ENCODE data around the gene CACNB3.
"Not testable (repeated sequence)": the region's sequence is repeated elsewhere in the genome, so short reads cannot be mapped to it uniquely, and the experiment has no call there.

Gene CACNB3

DNA sequence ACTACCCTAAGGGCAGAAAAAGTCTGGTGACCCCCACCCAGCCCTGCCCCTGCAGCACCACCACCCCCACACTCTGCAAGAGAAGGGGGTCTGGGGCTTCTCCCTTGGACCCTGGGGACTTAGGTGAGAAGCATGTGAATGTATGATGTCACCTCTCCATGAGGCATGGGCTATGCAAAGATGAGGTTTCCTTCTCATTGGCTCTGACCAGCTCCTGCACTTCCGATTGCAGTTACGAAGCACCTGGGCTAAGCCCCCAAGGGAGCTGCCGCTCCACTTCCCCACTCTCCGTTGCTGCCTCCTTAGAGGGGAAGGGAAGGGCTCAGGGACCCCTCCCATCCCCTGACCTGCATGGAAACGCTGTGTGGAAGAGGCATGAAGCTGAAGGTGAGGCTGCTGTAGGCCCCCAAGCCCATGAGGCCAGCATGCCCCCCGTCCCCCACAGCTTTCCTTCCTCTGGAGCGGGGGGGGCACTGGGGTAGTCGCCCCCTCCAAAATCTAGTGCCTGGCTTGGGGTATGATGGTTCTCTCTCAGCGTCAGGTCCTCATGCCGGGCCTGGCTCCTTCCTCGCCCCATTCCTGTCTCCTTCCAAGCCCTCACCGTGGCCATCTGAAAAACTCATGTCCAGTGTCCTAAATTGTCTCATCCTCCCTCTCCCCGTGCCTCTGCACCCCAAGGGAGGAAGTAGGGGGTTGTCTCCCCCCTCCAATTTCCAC, 39.1 kb downstream of the CACNB3 start:
- Histone ChIP-seq H3K4me3 (replicated peaks; ENCODE audit: low read depth, low read length) (no peak overlapping the region), H3K27me3 (replicated peaks; ENCODE audit: control insufficient read depth, insufficient read depth, low read length) (no peaks in the 10 kb centered on the region), H3K36me3 (ENCODE audit: control insufficient read depth, insufficient read depth, low read length) (peaks cover 7% of the 10 kb centered on the region)
- DNase-seq (ENCODE audit: extremely low read depth, insufficient read length): no peak
- TF ChIP-seq, protein P1, sequence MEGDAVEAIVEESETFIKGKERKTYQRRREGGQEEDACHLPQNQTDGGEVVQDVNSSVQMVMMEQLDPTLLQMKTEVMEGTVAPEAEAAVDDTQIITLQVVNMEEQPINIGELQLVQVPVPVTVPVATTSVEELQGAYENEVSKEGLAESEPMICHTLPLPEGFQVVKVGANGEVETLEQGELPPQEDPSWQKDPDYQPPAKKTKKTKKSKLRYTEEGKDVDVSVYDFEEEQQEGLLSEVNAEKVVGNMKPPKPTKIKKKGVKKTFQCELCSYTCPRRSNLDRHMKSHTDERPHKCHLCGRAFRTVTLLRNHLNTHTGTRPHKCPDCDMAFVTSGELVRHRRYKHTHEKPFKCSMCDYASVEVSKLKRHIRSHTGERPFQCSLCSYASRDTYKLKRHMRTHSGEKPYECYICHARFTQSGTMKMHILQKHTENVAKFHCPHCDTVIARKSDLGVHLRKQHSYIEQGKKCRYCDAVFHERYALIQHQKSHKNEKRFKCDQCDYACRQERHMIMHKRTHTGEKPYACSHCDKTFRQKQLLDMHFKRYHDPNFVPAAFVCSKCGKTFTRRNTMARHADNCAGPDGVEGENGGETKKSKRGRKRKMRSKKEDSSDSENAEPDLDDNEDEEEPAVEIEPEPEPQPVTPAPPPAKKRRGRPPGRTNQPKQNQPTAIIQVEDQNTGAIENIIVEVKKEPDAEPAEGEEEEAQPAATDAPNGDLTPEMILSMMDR (IDR thresholded peaks at IDR 0.05; ENCODE audit: insufficient read depth, low read length, poor library complexity, severe bottlenecking): no peak

DNA sequence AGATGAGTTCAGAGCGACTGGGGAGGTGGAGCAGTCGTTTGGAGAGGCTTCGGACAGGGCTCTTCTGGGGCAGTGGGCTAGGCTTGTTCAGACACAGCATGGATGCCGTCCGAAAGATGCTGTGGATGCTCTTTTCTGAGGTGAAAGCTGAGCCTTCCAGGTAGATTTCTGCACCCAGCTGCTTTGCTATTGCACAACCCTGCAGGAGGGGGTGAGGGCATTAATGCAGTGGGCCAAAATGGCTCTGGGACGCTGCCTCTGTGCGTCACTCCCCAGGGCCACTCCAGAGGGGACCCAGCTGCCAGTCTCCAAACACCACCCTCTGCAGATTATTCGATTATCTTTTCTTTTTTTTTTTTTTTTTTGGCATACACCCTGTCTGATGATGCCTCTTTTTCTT, 39.7 kb downstream of the CACNB3 start:
- H3K36me3 ChIP-seq (ENCODE audit: control insufficient read depth, insufficient read depth, low read length): peaks cover 7% of the 10 kb centered on the region
- DNase-seq (ENCODE audit: extremely low read depth, insufficient read length): no peak
- TF ChIP-seq, protein P1 (IDR thresholded peaks at IDR 0.05; ENCODE audit: insufficient read depth, low read length, poor library complexity, severe bottlenecking): no peak
- H3K4me3 ChIP-seq (replicated peaks; ENCODE audit: low read depth, low read length): no peak overlapping the region
- H3K27me3 ChIP-seq (replicated peaks; ENCODE audit: control insufficient read depth, insufficient read depth, low read length): no peaks in the 10 kb centered on the region

DNA sequence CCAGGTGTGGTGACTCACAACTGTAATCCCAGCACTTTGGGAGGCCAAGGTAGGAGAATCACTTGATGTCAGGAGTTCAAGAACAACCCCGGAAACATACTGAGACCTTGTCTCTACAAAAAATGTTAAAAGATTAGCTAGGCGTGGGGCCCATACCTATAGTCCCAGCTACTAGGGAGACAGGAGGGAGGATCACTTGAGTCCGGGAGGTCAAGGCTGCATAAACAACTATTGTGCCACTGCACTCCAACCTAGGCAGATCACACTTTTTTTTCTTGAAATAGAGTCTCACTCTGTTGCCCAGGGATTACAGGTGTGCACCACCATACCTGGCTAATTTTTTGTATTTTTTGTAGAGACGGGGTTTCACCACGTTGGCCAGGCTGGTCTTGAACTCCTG, 41.3 kb downstream of the CACNB3 start:
- DNase-seq (ENCODE audit: extremely low read depth, insufficient read length): no peak
- Histone ChIP-seq H3K4me3 (replicated peaks; ENCODE audit: low read depth, low read length) (no peak overlapping the region), H3K27me3 (replicated peaks; ENCODE audit: control insufficient read depth, insufficient read depth, low read length) (no peaks in the 10 kb centered on the region), H3K36me3 (ENCODE audit: control insufficient read depth, insufficient read depth, low read length) (peaks cover 7% of the 10 kb centered on the region)
- TF ChIP-seq, protein P1 (IDR thresholded peaks at IDR 0.05; ENCODE audit: insufficient read depth, low read length, poor library complexity, severe bottlenecking): no peak

DNA sequence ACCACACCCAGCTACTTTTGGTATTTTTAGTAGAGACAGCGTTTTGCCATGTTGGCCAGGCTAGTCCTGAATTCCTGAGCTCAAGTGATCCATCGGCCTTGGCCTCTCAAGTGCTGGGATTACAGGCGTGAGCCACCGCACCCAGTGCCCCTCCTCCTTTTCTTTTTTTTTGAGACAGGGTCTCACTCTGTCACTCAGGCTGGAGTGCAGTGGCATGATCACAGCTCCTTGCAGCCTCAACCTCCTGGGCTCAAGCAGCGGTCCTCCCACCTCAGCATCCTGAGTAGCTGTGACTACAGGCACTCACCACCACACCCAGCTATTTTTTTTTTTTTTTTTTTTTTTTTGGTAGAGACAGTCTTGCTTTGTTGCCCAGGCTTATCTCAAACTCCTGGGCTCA, 41.9 kb downstream of the CACNB3 start:
- not testable (repeated sequence) for DNase-seq (ENCODE audit: extremely low read depth, insufficient read length); H3K36me3 ChIP-seq (ENCODE audit: control insufficient read depth, insufficient read depth, low read length); H3K4me3 ChIP-seq (replicated peaks; ENCODE audit: low read depth, low read length); H3K27me3 ChIP-seq (replicated peaks; ENCODE audit: control insufficient read depth, insufficient read depth, low read length)

DNA sequence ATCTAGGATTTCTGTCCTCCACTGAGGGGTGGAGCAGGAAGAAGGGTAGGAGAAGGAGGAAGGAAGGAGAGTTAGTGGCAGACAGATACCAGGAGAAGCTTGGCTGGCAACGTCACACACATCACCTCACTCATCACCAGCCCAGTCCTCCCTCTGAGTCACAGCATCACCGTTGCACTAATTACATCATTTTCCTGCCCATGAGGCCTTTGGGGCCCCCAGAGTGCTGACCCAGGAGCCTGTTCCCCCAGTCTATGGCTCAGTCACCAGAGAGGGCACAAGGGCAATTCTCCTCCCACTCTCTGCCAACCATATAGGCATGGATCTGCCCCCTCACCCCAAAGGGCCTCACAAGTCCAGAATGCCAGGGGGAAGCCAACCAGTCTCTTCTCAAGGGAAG, 42.8 kb downstream of the CACNB3 start:
- no peak for DNase-seq (ENCODE audit: extremely low read depth, insufficient read length)
- H3K4me3 ChIP-seq (replicated peaks; ENCODE audit: low read depth, low read length): no peak overlapping the region
- H3K27me3 ChIP-seq (replicated peaks; ENCODE audit: control insufficient read depth, insufficient read depth, low read length): no peaks in the 10 kb centered on the region
- TF ChIP-seq, protein P1 (IDR thresholded peaks at IDR 0.05; ENCODE audit: insufficient read depth, low read length, poor library complexity, severe bottlenecking): no peak
- peaks cover 7% of the 10 kb centered on the region for H3K36me3 ChIP-seq (ENCODE audit: control insufficient read depth, insufficient read depth, low read length)

DNA sequence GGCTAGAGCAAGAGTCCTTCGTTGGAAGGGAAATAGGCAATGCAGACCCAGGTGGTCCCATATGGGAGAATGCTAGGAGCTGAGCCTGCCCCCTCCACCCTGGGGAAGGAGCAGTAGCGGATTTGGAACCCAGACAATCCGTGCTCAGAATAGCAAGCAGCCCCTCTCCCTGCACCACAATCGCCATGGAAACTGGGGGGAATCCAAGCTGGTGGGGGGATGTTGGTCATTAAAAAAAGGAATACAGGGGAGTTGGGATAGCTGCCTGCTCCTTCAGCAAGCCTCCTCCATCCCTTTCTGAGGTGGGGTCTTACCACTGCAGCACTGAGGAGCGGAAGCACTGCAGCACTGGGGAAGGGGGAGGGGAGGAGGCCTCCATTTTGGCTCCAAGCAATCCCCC, 44.5 kb downstream of the CACNB3 start:
- Histone ChIP-seq H3K4me3 (replicated peaks; ENCODE audit: low read depth, low read length) (no peak overlapping the region), H3K36me3 (ENCODE audit: control insufficient read depth, insufficient read depth, low read length) (peaks cover 6% of the 10 kb centered on the region), H3K27me3 (replicated peaks; ENCODE audit: control insufficient read depth, insufficient read depth, low read length) (no peaks in the 10 kb centered on the region)
- TF ChIP-seq, protein P1 (IDR thresholded peaks at IDR 0.05; ENCODE audit: insufficient read depth, low read length, poor library complexity, severe bottlenecking): no peak
- no peak for DNase-seq (ENCODE audit: extremely low read depth, insufficient read length)

Measured in GM06990 (cell line).